ENCODE data around the gene TSHZ2.

The TSHZ2 gene

GRCh38 chr20:53040693-53041589, 68.8 kb downstream of the TSHZ2 start:
- no peak for TF ChIP-seq CTCF (IDR thresholded peaks at IDR 0.05; ENCODE audit: low read depth, low read length, missing control alignments)
- no peak overlapping the region for H3K4me3 ChIP-seq (replicated peaks; ENCODE audit: low read depth, low read length)
- no peak for DNase-seq (ENCODE audit: extremely low read depth, low read depth)

GRCh38 chr20:53042521-53042920, 70.4 kb downstream of the TSHZ2 start:
- no peak overlapping the region for H3K4me3 ChIP-seq (replicated peaks; ENCODE audit: low read depth, low read length)
- DNase-seq (ENCODE audit: extremely low read depth, low read depth): no peak
- TF ChIP-seq CTCF (IDR thresholded peaks at IDR 0.05; ENCODE audit: low read depth, low read length, missing control alignments): no peak

- TF ChIP-seq CTCF (IDR thresholded peaks at IDR 0.05; ENCODE audit: low read depth, low read length, missing control alignments): no peak
- DNase-seq (ENCODE audit: extremely low read depth, low read depth): no peak
- no peak overlapping the region for H3K4me3 ChIP-seq (replicated peaks; ENCODE audit: low read depth, low read length)
Measured at GRCh38 chr20:53044296-53044695, 72.1 kb downstream of the TSHZ2 start.

- no peak for DNase-seq (ENCODE audit: extremely low read depth, low read depth)
- no peak overlapping the region for H3K4me3 ChIP-seq (replicated peaks; ENCODE audit: low read depth, low read length)
- TF ChIP-seq CTCF (IDR thresholded peaks at IDR 0.05; ENCODE audit: low read depth, low read length, missing control alignments): no peak
Measured at GRCh38 chr20:53045941-53046340, 73.8 kb downstream of the TSHZ2 start.

GRCh38 chr20:53047203-53047602, 75.0 kb downstream of the TSHZ2 start:
- no peak for DNase-seq (ENCODE audit: extremely low read depth, low read depth)
- no peak overlapping the region for H3K4me3 ChIP-seq (replicated peaks; ENCODE audit: low read depth, low read length)
- no peak for TF ChIP-seq CTCF (IDR thresholded peaks at IDR 0.05; ENCODE audit: low read depth, low read length, missing control alignments)

GRCh38 chr20:53048387-53048786, 76.2 kb downstream of the TSHZ2 start:
- no peak overlapping the region for H3K4me3 ChIP-seq (replicated peaks; ENCODE audit: low read depth, low read length)
- no peak for TF ChIP-seq CTCF (IDR thresholded peaks at IDR 0.05; ENCODE audit: low read depth, low read length, missing control alignments)
- DNase-seq (ENCODE audit: extremely low read depth, low read depth): no peak
